GM12865 (cell line): ENCODE measurements around the gene UTY.

ENCODE experiments used
- DNase-seq: peaks from one replicate; pipeline ENCODE4 v3.0.0; 2010; ENCODE audit warnings: low read depth
- H3K4me3 ChIP-seq: 2 replicates; pipeline ENCODE4 v1.5.1; 2011; ENCODE audit warnings: mild to moderate bottlenecking, low read depth, low read length, control low read depth
- CTCF ChIP-seq: IDR thresholded peaks from 2 replicates; pipeline ENCODE4 v1.5.1; 2011; ENCODE audit warnings: low read length, control low read depth, low read depth, inconsistent platforms; ENCODE audit not compliant: insufficient read depth; ENCODE audit errors: missing control alignments

The UTY gene

GRCh38 chrY:13415556-13415955 lies 64.3 kb downstream of the UTY start:
- no peak for DNase-seq
- no peak for TF ChIP-seq CTCF
- H3K4me3 ChIP-seq: no peak overlapping the region

GRCh38 chrY:13398876-13399275 lies 81.0 kb downstream of the UTY start:
- no peak for TF ChIP-seq CTCF
- H3K4me3 ChIP-seq: no peak overlapping the region

GRCh38 chrY:13381110-13381683 lies 98.6 kb downstream of the UTY start:
- no peak for TF ChIP-seq CTCF
- no peak overlapping the region for H3K4me3 ChIP-seq
- no peak for DNase-seq

More at GRCh38 chrY:13398876-13399275, 81.0 kb downstream of the UTY start:
- DNase-seq: no peak

GRCh38 chrY:13370868-13371800 lies 108.7 kb downstream of the UTY start:
- DNase-seq: no peak
- H3K4me3 ChIP-seq: no peak overlapping the region
- TF ChIP-seq CTCF: no peak

GRCh38 chrY:13370245-13370644 lies 109.6 kb downstream of the UTY start:
- no peak overlapping the region for H3K4me3 ChIP-seq
- no peak for DNase-seq
- TF ChIP-seq CTCF: no peak

- H3K4me3 ChIP-seq: no peak overlapping the region
- DNase-seq: no peak
- TF ChIP-seq CTCF: no peak
Measured at GRCh38 chrY:13368513-13368845, 111.4 kb downstream of the UTY start.
